ENCODE data around the gene COMMD3.

COMMD3 gene

DNA sequence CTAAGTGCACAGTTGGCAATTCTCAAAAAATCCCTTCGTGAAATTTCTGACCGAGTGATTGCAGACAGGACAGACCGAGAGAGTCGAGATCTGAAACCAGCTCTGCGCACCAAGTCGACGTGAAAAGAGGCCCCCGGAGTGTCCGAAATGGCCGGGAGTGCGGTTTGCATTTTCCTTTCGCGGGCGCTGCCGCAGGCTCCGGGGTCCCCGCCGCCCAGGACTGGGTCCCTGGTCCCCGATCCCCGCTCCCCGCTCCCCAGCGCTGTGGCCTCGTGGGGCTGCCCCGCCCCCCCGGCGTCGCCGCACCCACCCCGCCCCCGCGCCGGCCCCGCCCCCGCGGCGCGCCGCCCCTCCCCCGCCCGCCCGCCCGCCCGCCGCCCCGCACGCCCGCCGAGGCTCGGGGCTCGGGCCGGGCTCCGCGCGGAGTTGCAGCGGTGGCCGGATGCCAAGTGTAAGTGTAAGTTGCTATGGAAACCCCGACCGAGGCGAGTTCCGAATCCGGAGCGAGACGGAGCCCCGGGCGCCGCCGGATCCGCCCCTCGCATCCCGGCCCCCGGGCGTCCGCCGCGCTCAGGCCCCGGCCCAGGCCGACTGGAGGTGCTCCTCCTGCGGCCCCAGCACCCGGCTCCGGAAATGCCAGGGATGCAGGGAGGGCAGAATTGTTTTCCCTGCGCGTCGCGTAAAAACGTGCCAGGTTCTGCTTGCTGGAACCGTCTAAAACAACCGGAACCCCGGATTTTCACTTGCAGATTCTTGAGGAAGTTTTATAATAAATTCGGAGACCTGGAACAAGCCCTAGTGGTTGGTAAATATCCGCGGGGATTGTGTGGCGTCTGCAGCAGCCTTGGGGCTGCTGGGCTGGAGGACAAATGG lies 9.3 kb downstream of the COMMD3 start:
- peak overlapping the region; percentile 64 for H3K4me3 ChIP-seq (ENCODE audit: low read depth, low read length)
- TF ChIP-seq POLR2A (IDR thresholded peaks at IDR 0.05; ENCODE audit: extremely low read depth, insufficient read length), result no peak
- TF ChIP-seq, protein P1, sequence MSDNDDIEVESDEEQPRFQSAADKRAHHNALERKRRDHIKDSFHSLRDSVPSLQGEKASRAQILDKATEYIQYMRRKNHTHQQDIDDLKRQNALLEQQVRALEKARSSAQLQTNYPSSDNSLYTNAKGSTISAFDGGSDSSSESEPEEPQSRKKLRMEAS (IDR thresholded peaks at IDR 0.05; ENCODE audit: low read depth, low read length), result no peak
- TF ChIP-seq CTCF (IDR thresholded peaks at IDR 0.05; ENCODE audit: low read depth, low read length), result no peak
- TF ChIP-seq MYC (IDR thresholded peaks at IDR 0.05; ENCODE audit: low read depth, low read length), result no peak
- DNase-seq (ENCODE audit: low read depth), result peak; percentile 36

GRCh38 chr10:22326145-22326702 lies 10.0 kb downstream of the COMMD3 start:
- H3K4me3 ChIP-seq (ENCODE audit: low read depth, low read length), result no peak overlapping the region
- TF ChIP-seq CTCF (IDR thresholded peaks at IDR 0.05; ENCODE audit: low read depth, low read length), result no peak
- TF ChIP-seq POLR2A (IDR thresholded peaks at IDR 0.05; ENCODE audit: extremely low read depth, insufficient read length), result no peak
- TF ChIP-seq MYC (IDR thresholded peaks at IDR 0.05; ENCODE audit: low read depth, low read length), result no peak
- TF ChIP-seq, protein P1 (IDR thresholded peaks at IDR 0.05; ENCODE audit: low read depth, low read length), result no peak
- no peak for DNase-seq (ENCODE audit: low read depth)

DNA sequence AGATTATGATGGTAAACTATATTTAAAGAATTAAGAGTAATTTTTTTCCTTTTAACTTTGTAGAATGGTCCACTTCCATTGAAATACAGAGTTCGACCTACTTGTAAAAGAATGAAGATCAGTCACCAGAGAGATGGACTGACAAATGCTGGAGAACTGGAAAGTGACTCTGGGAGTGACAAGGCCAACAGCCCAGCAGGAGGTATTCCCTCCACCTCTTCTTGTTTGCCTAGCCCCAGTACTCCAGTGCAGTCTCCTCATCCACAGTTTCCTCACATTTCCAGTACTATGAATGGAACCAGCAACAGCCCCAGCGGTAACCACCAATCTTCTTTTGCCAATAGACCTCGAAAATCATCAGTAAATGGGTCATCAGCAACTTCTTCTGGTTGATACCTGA lies 13.0 kb downstream of the COMMD3 start:
- TF ChIP-seq POLR2A (IDR thresholded peaks at IDR 0.05; ENCODE audit: extremely low read depth, insufficient read length) (no peak), CTCF (IDR thresholded peaks at IDR 0.05; ENCODE audit: low read depth, low read length) (no peak), MYC (IDR thresholded peaks at IDR 0.05; ENCODE audit: low read depth, low read length) (no peak)
- TF ChIP-seq, protein P1 (IDR thresholded peaks at IDR 0.05; ENCODE audit: low read depth, low read length), result no peak
- H3K4me3 ChIP-seq (ENCODE audit: low read depth, low read length), result no peak overlapping the region
- no peak for DNase-seq (ENCODE audit: low read depth)

DNA sequence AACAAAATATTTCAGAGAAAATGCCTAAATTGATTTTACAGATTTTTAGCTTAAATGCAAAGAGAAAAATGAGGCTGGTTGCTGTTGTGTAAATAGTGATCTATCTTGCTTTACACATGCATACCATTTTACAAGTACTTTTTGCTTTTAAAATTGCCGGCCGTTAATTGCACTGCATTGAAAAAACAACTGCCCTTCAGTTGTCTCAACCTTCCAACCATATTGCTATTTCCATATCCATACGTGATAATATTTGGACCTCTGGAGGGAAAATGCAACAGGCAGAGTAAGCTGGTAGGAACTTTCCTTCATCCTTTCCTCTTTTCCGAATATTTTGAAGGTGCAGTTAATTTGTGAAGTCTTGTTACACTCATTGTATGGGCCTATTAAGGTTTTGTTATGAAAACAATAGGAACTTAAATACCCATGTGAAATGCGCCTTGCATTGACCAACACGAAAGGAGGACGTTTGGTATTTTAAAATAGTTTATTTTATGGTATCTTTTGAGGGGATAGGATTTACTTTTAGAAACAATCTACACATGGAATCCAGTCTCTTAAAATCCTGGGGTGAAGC lies 16.0 kb downstream of the COMMD3 start:
- DNase-seq (ENCODE audit: low read depth), result no peak
- no peak overlapping the region for H3K4me3 ChIP-seq (ENCODE audit: low read depth, low read length)

More for the DNA sequence above, 16.0 kb downstream of the COMMD3 start:
- TF ChIP-seq, protein P1 (IDR thresholded peaks at IDR 0.05; ENCODE audit: low read depth, low read length), result no peak
- TF ChIP-seq MYC (IDR thresholded peaks at IDR 0.05; ENCODE audit: low read depth, low read length) (no peak), POLR2A (IDR thresholded peaks at IDR 0.05; ENCODE audit: extremely low read depth, insufficient read length) (no peak), CTCF (IDR thresholded peaks at IDR 0.05; ENCODE audit: low read depth, low read length) (no peak)

Data from NB4 (cell line).